Keratinocyte (primary cell): ENCODE results near the gene GPC4. TPM values are rescaled to one million over a fixed set of nuclear protein-coding genes. Genes with fewer than 3 reads are reported as not detected.

Experiments
- DNase-seq: peaks from one replicate; pipeline ENCODE4 v3.0.0-alpha.2; 2011; ENCODE audit warnings: low read depth, missing footprints, low spot score
- FAIRE-seq: peaks from 2 replicates; lab custom pipeline; 2011; peaks lifted over from hg19 to GRCh38; lab: Jason Lieb, UNC
- H2AFZ ChIP-seq: 2 replicates; pipeline ENCODE4 v1.6.0; 2012; ENCODE audit warnings: low read length, control low read depth, inconsistent platforms; ENCODE audit not compliant: control insufficient read depth
- H3K27ac ChIP-seq: 2 replicates; pipeline ENCODE4 v1.5.1; 2011; ENCODE audit warnings: low read length; ENCODE audit not compliant: control insufficient read depth, insufficient read depth
- H3K27me3 ChIP-seq: 3 replicates; pipeline ENCODE4 v1.6.0; 2011; ENCODE audit warnings: low read length; ENCODE audit not compliant: control insufficient read depth, insufficient read depth; ENCODE audit errors: extremely low read depth
- H3K36me3 ChIP-seq, 2 experiments: 2 replicates in 1 of 2; 3 replicates in 1 of 2; pipeline ENCODE4 v1.5.1; 2011; ENCODE audit warnings: low read length in 2 of 2, mild to moderate bottlenecking in 1 of 2; ENCODE audit not compliant: control insufficient read depth in 2 of 2, insufficient read depth in 2 of 2; ENCODE audit errors: extremely low read depth in 1 of 2
- H3K4me1 ChIP-seq: 3 replicates; pipeline ENCODE4 v1.5.1; 2011; ENCODE audit warnings: low read length; ENCODE audit not compliant: control insufficient read depth, insufficient read depth; ENCODE audit errors: extremely low read depth
- H3K4me2 ChIP-seq: 3 replicates; pipeline ENCODE4 v1.6.0; 2011; ENCODE audit warnings: low read depth, low read length; ENCODE audit not compliant: control insufficient read depth, insufficient read depth; ENCODE audit errors: extremely low read depth
- H3K4me3 ChIP-seq, 3 experiments: fragments of 200-600 bp in 1 of 3; sonication (generic) in 1 of 3; 2 replicates in 2 of 3; 3 replicates in 1 of 3; pipeline ENCODE4 v1.5.1; 2011 to 2016; ENCODE audit warnings: low read length in 3 of 3, mild to moderate bottlenecking in 3 of 3, control low read depth in 2 of 3, inconsistent platforms in 1 of 3, low read depth in 1 of 3, mixed read lengths in 1 of 3, mixed run types in 1 of 3, moderate library complexity in 1 of 3; ENCODE audit not compliant: control insufficient read depth in 2 of 3, insufficient read depth in 2 of 3; ENCODE audit errors: extremely low read depth in 1 of 3
- H3K79me2 ChIP-seq: 2 replicates; pipeline ENCODE4 v1.6.0; 2012; ENCODE audit warnings: low read length; ENCODE audit not compliant: control insufficient read depth, insufficient read depth
- H3K9ac ChIP-seq: 3 replicates; pipeline ENCODE4 v1.6.0; 2011; ENCODE audit warnings: low read length; ENCODE audit not compliant: control insufficient read depth, insufficient read depth; ENCODE audit errors: extremely low read depth
- H3K9me1 ChIP-seq: 3 replicates; pipeline ENCODE4 v1.6.0; 2011; ENCODE audit warnings: low read length; ENCODE audit not compliant: control insufficient read depth, insufficient read depth; ENCODE audit errors: extremely low read depth
- H3K9me3 ChIP-seq: 2 replicates; pipeline ENCODE4 v1.5.1; 2012; ENCODE audit warnings: low read depth, low read length; ENCODE audit not compliant: control insufficient read depth
- H4K20me1 ChIP-seq: 3 replicates; pipeline ENCODE4 v1.6.0; 2011; ENCODE audit warnings: low read length; ENCODE audit not compliant: control insufficient read depth, insufficient read depth; ENCODE audit errors: extremely low read depth
- CTCF ChIP-seq, 3 experiments: IDR thresholded peaks in 1 of 3; conservative IDR thresholded peaks in 1 of 3; optimal IDR thresholded peaks in 1 of 3; 2 replicates in 2 of 3; 3 replicates in 1 of 3; pipeline versions ENCODE3 to v1.5.1; 2011; ENCODE audit warnings: low read length in 3 of 3, mild to moderate bottlenecking in 3 of 3, moderate library complexity in 2 of 3, control low read depth in 1 of 3, inconsistent platforms in 1 of 3; ENCODE audit not compliant: insufficient read depth in 2 of 3; ENCODE audit errors: extremely low read depth in 1 of 3
- EZH2 ChIP-seq: IDR thresholded peaks from one replicate; pipeline ENCODE4 v1.6.1; 2012; ENCODE audit warnings: inconsistent platforms, mild to moderate bottlenecking, low read length, moderate library complexity
- dilution Hi-C: fragments of 300-500 bp; cut with MboI; formaldehyde crosslinking; loops from one replicate; pipeline ENCODE4 v1.7.0; 2020; ENCODE audit warnings: low sequenced_read_pairs; ENCODE audit not compliant: extremely low pct_ligation_motif_present
- polyA plus RNA-seq, 5 experiments: library from polyadenylated mRNA; depleted of rRNA in 3 of 5; stranded (reverse) in 3 of 5; stranded (forward) in 1 of 5; unstranded in 1 of 5; fragments of >200 nt; gene quantifications; 1 replicate in 1 of 5; 2 replicates in 3 of 5; 3 replicates in 1 of 5; pipeline versions ENCODE4 v1.2.1 to v1.2.3, GENCODE V29; 2011 to 2012; ENCODE audit warnings: missing spikeins in 2 of 5, low read depth in 1 of 5, low replicate concordance in 1 of 5

GPC4 gene
- polyA plus RNA-seq, 1 donor (not counting 4 experiments of a cell fraction or from before 2014, with no cell fraction given), result 0.76 TPM

- Histone ChIP-seq H3K4me1 (no peaks in the 10 kb centered on the region), H3K27me3 (peaks cover 3% of the 10 kb centered on the region), H3K79me2 (no peaks in the 10 kb centered on the region), H3K4me3 (no peak overlapping the region), H3K9me1 (no peaks in the 10 kb centered on the region), H2AFZ (no peak overlapping the region), H4K20me1 (no peaks in the 10 kb centered on the region), H3K9ac (no peak overlapping the region), H3K9me3 (no peaks in the 10 kb centered on the region), H3K4me2 (no peak overlapping the region), H3K36me3 (no peaks in the 10 kb centered on the region), H3K27ac (no peak overlapping the region)
- FAIRE-seq (no peak), DNase-seq (no peak)
- TF ChIP-seq CTCF (optimal IDR thresholded peaks at IDR 0.05 in 1 of 3, IDR thresholded peaks at IDR 0.05 in 1 of 3, conservative IDR thresholded peaks at IDR 0.05 in 1 of 3; ENCODE audit: extremely low read depth in 1 of 3, insufficient read depth in 2 of 3, low read length in 3 of 3) (no peak), EZH2 (no peak)
- dilution Hi-C loops, result no loop called here
Observed at GRCh38 chrX:133440081-133440796, 24.9 kb upstream of the GPC4 start.

GRCh38 chrX:133437766-133438165, 22.5 kb upstream of the GPC4 start:
- Histone ChIP-seq H3K4me1 (no peaks in the 10 kb centered on the region), H3K36me3 (no peaks in the 10 kb centered on the region), H3K9me1 (no peaks in the 10 kb centered on the region), H2AFZ (no peak overlapping the region), H3K9me3 (no peaks in the 10 kb centered on the region), H3K27me3 (peaks cover 3% of the 10 kb centered on the region), H3K27ac (no peak overlapping the region), H3K4me2 (no peak overlapping the region), H4K20me1 (no peaks in the 10 kb centered on the region), H3K9ac (no peak overlapping the region), H3K79me2 (no peaks in the 10 kb centered on the region), H3K4me3 (no peak overlapping the region)
- DNase-seq, result no peak
- no peak for FAIRE-seq
- dilution Hi-C loops, result no loop called here
- no peak for TF ChIP-seq EZH2

GRCh38 chrX:133437356-133437755, 22.1 kb upstream of the GPC4 start:
- Histone ChIP-seq H2AFZ (no peak overlapping the region), H3K36me3 (no peaks in the 10 kb centered on the region), H3K9me3 (no peaks in the 10 kb centered on the region), H3K4me3 (no peak overlapping the region), H3K4me1 (no peaks in the 10 kb centered on the region), H3K27ac (no peak overlapping the region), H3K27me3 (peaks cover 3% of the 10 kb centered on the region), H4K20me1 (no peaks in the 10 kb centered on the region), H3K9ac (no peak overlapping the region), H3K79me2 (no peaks in the 10 kb centered on the region), H3K4me2 (no peak overlapping the region), H3K9me1 (no peaks in the 10 kb centered on the region)
- no peak for DNase-seq
- TF ChIP-seq EZH2 (no peak), CTCF (optimal IDR thresholded peaks at IDR 0.05 in 1 of 3, IDR thresholded peaks at IDR 0.05 in 1 of 3, conservative IDR thresholded peaks at IDR 0.05 in 1 of 3; ENCODE audit: extremely low read depth in 1 of 3, insufficient read depth in 2 of 3, low read length in 3 of 3) (no peak)
- dilution Hi-C loops, result no loop called here
- no peak for FAIRE-seq
